ENCODE results near the gene C11orf16.
"Not testable (repeated sequence)": the region's sequence is repeated elsewhere in the genome, so short reads cannot be mapped to it uniquely, and the experiment has no call there.

C11orf16 gene

GRCh38 chr11:8932564-8933180 lies at the start of gene C11orf16:
C11orf16 (minus strand) TSS chr11:8932947; CDS start chr11:8932308, 639 bp downstream.
- DNase-seq, result no peak

- DNase-seq, result no peak
These were observed 47.7 kb upstream of the C11orf16 start for GRCh38 chr11:8980485-8980884.

DNA sequence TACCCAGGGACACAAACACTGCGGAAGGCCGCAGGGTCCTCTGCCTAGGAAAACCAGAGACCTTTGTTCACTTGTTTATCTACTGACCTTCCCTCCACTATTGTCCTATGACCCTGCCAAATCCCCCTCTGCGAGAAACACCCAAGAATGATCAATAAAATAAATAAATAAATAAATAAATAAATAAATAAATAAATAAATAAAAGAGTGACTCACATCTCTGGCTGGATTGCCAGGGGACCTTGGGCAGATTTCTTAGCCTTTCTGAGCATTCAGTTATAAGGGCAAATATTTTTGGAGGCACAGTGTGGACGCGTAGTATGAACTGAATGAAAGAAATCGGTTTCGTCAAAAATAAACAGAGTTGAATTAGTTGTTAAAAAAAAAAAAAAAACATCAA lies 46.6 kb upstream of the C11orf16 start:
- not testable (repeated sequence) for DNase-seq

- no peak for DNase-seq
These were observed 40.4 kb upstream of the C11orf16 start for GRCh38 chr11:8973121-8973520.

- no peak for DNase-seq
These were observed 39.2 kb upstream of the C11orf16 start for GRCh38 chr11:8971924-8972316.

GRCh38 chr11:8971196-8971923 lies 38.6 kb upstream of the C11orf16 start:
- DNase-seq, result no peak

DNA sequence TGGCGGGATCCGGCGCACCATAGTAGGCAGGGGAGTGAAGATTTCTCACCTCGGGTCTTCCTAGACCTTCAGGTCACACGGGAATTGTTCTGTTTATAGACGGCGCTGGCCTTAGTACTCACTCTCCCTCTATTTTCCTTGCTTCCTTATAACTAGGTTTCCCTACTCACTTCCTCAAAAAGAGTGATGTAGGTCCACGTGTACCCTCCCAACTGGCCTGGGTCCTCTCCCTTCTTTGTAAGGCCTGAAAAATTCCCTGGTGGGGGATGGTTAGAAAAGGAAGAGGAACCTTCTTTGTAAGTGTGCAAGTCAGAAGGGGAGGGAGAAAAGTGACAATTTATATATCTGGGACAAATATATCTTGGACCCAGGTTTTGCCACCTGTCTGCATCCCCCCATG lies 34.4 kb upstream of the C11orf16 start:
- no peak for DNase-seq

DNA sequence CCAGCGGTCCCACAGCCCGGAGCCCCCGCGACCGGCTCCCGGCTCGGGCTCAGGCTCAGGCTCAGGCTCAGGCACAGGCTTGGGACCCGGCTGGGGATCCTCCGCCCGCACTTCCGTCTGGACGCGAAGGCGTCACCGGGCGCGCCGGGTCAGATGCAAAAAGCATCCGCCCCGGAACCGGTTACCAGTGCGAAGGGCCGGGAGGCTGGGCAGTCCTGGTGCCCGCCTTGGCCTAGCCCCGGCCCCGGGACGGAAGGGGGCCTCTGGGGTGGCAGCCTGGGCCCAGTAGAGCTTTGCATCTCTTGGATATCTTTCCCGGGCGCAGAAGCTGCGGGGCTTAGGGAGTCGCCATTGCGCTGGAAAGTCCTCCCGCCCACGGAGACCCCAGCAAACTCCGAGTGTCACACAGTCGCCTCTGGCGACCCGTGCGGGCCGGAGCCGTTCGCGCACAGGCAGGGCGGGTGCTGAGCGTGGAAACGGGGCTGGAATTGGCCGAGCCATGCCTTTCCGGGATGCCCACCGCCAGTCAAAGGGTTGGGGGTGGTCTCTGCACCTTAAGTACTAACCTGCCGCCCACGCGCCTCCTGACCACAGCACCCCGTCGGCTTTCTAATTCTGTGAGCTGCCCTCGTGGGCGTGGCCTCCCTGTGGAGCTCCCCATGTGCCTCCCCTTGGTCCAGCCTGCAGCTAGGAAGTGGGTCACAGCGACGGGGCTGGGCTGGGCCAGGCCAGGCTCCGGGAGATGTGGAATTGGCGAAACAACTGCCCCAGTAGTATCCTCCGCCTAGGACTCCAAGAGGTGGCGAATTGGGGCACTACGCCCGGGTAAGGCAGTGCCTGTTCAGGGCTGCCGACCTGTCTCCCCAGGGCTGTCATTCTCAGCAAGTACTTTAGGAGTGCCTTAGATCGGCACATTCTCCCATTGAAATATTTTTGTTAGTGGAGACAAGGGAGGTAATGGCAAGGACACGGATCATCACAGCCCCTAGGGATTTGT lies 31.9 kb upstream of the C11orf16 start, which contains the start of gene TMEM9B:
Gene TMEM9B, minus strand, starts transcription at position 119 of the 997 bp plus-strand sequence. CDS start 129 bp downstream, outside the sequence.
- DNase-seq, result peak; percentile 92

GRCh38 chr11:8963569-8964323 lies 31.0 kb upstream of the C11orf16 start:
- DNase-seq, result peak; percentile 83

DNA sequence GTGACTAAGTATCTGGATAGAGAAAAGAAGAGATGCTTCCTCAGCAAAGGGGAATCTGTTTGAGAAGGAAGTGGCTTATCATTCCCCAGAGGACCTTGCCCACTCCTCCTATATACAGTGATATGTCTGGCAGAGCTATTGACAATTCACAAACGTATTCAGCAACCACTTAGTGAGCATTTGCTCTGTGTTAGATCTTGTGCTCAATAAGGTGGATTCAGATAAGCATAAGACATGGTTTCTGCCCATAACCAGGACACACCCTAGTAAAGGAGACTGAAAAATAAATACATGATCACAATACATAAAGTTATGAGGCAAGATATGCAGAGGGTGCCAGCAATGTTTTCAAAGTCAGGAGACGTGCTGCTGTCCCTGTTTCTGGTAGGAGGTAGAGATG lies 30.1 kb upstream of the C11orf16 start:
- DNase-seq, result no peak

DNA sequence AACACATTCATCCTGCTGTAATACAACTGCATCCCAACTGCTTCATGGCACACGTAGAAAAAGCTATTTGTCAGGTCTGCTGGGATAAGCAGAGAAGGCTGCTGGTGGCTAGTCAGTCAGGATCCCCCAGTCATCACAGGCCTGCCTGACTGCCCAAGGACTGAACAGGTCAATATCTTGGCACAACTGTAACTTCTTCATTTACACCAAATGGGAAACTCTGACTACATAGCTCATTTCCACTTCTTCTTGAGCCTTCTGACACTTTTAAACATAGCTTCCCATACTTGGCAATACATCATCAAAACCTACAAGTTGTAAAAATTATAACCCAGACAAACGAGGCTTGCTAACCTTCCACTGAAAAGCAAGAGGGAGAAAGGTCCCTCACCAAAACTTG lies 28.7 kb upstream of the C11orf16 start:
- no peak for DNase-seq

GRCh38 chr11:8959546-8960166 lies 26.9 kb upstream of the C11orf16 start:
- no peak for DNase-seq

DNA sequence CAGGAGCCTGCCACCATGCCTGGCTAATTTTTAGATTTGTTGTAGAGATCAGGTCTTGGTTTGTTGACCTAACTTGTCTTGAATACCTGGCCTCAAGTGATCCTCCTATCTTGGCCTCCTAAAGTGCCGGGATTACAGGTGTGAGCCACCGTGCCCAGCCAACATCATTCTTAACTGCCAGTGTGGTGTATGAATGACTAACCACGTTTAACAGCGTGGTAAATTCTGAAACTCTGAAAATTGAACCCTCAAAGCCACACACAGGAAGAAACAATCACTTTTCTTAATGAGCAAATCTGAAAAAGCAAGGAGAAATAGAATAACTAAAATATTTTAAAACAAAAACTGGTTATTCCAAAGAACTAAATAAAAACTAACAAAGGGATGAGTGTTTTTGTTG lies 24.1 kb upstream of the C11orf16 start:
- DNase-seq, result no peak

DNA sequence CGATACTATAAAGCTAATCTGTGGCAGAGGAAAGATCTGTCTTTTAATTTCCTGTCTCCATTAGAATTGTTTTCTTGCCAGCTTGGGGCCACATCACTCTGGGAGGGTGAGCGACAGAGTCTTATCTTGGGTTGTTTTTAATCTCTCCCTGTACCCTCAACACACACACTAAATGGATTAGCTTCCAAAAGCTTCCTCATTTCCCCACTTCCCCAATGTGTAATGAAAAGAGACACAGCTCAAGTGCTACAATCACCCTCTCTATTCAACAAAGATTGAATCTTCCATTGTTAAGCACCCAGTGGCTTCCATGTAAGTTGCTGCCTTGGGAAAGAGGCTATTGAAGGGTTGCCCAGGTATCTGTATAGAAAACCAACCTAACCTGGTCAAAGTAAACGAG lies 16.1 kb upstream of the C11orf16 start:
- DNase-seq, result no peak

DNA sequence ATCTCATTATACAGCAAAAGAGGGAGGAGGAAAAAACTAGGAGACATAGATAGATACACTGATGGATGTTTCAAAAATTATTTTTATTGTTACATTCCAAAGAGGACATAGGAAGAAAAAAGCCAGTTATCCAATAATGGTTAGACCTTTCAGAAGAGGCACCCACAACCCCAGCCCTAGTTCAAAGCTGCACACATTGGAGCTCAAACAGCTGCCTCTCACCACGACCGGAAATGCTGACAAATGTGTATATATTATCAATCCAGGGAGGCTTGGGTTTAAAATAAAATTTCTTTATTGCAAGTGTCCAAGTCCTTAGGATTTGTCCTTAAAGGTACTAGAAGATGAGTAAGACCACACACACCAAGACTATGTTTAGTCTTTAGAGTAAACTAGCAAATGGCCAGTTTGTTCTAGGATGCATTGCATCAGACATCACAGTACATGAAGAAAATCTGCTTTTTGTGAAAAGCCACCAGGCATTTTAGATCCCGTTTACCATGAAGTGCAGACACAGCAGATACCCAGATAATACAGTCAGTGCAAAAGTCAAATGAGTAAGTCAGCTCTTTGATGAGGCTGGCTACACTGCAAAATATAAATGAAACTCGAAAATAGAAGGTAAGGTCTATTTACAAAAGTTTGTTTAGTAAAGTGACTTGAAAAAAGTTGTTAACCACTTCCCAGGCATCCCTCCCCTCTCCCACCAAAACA lies 14.6 kb upstream of the C11orf16 start:
- no peak for DNase-seq

DNA sequence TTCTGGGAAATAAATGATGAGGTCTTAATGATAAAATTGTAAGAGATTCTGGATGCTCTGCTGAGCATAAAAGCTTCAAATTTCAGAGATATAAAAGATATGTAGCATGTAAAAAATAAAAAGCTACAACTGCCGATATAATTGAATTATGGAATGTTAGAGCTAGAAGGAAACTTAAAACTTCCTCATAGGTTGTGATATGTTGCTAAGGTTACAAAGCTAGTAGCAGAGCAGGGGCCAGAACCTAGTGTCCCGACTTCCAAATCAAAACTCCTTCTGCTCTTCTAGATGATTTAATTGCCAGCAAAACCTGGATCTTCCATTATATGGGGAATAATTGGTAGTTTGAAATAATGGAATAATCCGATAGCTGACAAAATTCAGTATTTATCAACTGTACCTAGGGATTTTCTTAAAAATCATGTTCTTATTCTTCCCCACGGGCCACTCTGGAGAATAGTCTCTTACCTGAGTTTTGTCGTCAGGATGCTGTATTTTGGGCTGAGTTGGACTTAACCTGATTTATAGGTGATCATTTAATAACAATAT lies 9.8 kb upstream of the C11orf16 start, which contains the start of gene ASCL3:
Gene ASCL3, minus strand, starts transcription at position 499 of the 549 bp plus-strand sequence. CDS start 4,855 bp downstream, outside the sequence.
- no peak for DNase-seq

- DNase-seq, result no peak
These were observed 8.8 kb upstream of the C11orf16 start for GRCh38 chr11:8941341-8942103.

- no peak for DNase-seq
These were observed 4.9 kb upstream of the C11orf16 start for GRCh38 chr11:8937659-8938058.

DNA sequence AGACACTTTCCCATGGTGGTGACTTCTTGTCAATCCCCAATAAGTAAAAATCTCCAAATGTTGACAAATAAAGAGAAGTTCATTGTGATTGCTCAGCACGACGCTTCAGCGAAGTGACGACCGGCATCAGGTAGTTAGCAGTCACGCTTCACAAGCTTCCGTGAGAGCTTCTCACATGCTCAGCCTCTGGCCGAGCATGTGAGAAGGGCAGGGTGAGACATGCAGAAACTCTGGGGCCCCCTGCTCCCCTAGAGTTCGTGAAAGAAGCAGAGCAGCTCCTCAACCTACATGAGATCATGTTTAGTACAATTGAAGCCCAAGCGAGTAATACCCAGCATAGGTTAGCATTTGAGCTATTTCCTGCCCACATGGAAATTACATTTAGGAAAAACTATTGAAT lies 4.4 kb upstream of the C11orf16 start:
- DNase-seq, result no peak

- not testable (repeated sequence) for DNase-seq
These were observed 3.0 kb upstream of the C11orf16 start for GRCh38 chr11:8935789-8936188.

All from left hindlimb (tissue), 1 donor.